ENCODE measurements around the gene STAG1.

GRCh38 chr3:136380530-136380929 lies 371.6 kb downstream of the STAG1 start:
- no peak for TF ChIP-seq CTCF (IDR thresholded peaks at IDR 0.05; ENCODE audit: insufficient read depth, low read length, poor library complexity, severe bottlenecking)
- no peak for TF ChIP-seq EZH2phosphoT487 (conservative IDR thresholded peaks at IDR 0.05; ENCODE audit: low read length)

All from SU-DHL-6 (cell line).